Germinal center (tissue), 1 donor: ENCODE measurements around the gene PFKL.

Experiments
- DNase-seq: peaks from one replicate; pipeline ENCODE4 v3.0.0; 2012; ENCODE audit warnings: mixed read lengths, low spot score

Gene PFKL

GRCh38 chr21:44312716-44313115 lies 12.9 kb downstream of the PFKL start:
- DNase-seq, result no peak

GRCh38 chr21:44313451-44313850 lies 13.6 kb downstream of the PFKL start:
- no peak for DNase-seq

- no peak for DNase-seq
Measured at GRCh38 chr21:44314128-44314527, 14.3 kb downstream of the PFKL start.

GRCh38 chr21:44314561-44314960 lies 14.7 kb downstream of the PFKL start:
- no peak for DNase-seq

- DNase-seq, result no peak
Measured at GRCh38 chr21:44315691-44316203, 15.9 kb downstream of the PFKL start.

- no peak for DNase-seq
Measured at GRCh38 chr21:44316277-44316900, 16.5 kb downstream of the PFKL start.

- no peak for DNase-seq
Measured at GRCh38 chr21:44317241-44317782, 17.5 kb downstream of the PFKL start.

GRCh38 chr21:44317871-44318270 lies 18.0 kb downstream of the PFKL start:
- no peak for DNase-seq

- no peak for DNase-seq
Measured at GRCh38 chr21:44318489-44319285, 18.8 kb downstream of the PFKL start.

GRCh38 chr21:44319407-44320065 lies 19.7 kb downstream of the PFKL start:
- DNase-seq, result no peak

GRCh38 chr21:44320847-44321246 lies 21.0 kb downstream of the PFKL start:
- DNase-seq, result no peak

GRCh38 chr21:44321846-44322450 lies 22.1 kb downstream of the PFKL start:
- no peak for DNase-seq

GRCh38 chr21:44322621-44323325 lies 22.9 kb downstream of the PFKL start:
- DNase-seq, result no peak

GRCh38 chr21:44323591-44323990 lies 23.7 kb downstream of the PFKL start:
- DNase-seq, result no peak

- DNase-seq, result no peak
Measured at GRCh38 chr21:44324106-44324853, 24.4 kb downstream of the PFKL start.

- no peak for DNase-seq
Measured at GRCh38 chr21:44324854-44325107, 24.9 kb downstream of the PFKL start.

- no peak for DNase-seq
Measured at GRCh38 chr21:44325386-44326271, 25.8 kb downstream of the PFKL start.

GRCh38 chr21:44326272-44326647 lies 26.4 kb downstream of the PFKL start:
- no peak for DNase-seq

GRCh38 chr21:44326716-44327602 lies 27.1 kb downstream of the PFKL start:
- DNase-seq, result no peak
